ENCODE results near the gene LCK. TPM values are rescaled to one million over a fixed set of nuclear protein-coding genes. Genes with fewer than 3 reads are reported as not detected.

LCK gene
- total and polyA plus RNA-seq, 9 of the 15 experiments (the other 6 are each of a cell fraction or from before 2014, with no cell fraction given): 0.04 to 0.47 (median 0.13) TPM; not detected in 6

- TF ChIP-seq IFI16 (CRISPR knock-in tag; IDR thresholded peaks at IDR 0.05) (no peak), HMG20A (CRISPR knock-in tag; conservative IDR thresholded peaks at IDR 0.05) (no peak), TFE3 (CRISPR knock-in tag; IDR thresholded peaks at IDR 0.05) (no peak), ASH1L (IDR thresholded peaks at IDR 0.05; ENCODE audit: borderline replicate concordance, low read depth, partially characterized antibody) (no peak), ZNF146 (CRISPR knock-in tag; IDR thresholded peaks at IDR 0.05; ENCODE audit: unreplicated experiment) (no peak), NONO (IDR thresholded peaks at IDR 0.05; ENCODE audit: low read depth in 2 of 2, low read length in 1 of 2) (peak in 1 of 2 experiments; percentile 62; a peak in 1 of 4 replicates), SNRNP70 (optimal IDR thresholded peaks at IDR 0.05; ENCODE audit: low read depth, low read length) (no peak), YBX1 (IDR thresholded peaks at IDR 0.05) (no peak), ZBTB7A (IDR thresholded peaks at IDR 0.05; ENCODE audit: borderline replicate concordance, control insufficient read depth, low read depth, low read length) (peak; percentile 62; the same call in 1 of the 2 replicates), L3MBTL2 (IDR thresholded peaks at IDR 0.05) (peak; percentile 54), ZNF507 (tag; conservative IDR thresholded peaks at IDR 0.05) (no peak), ZNF830 (CRISPR knock-in tag; IDR thresholded peaks at IDR 0.05) (peak; percentile 84; the same call in 1 of the 2 replicates), CREM (IDR thresholded peaks at IDR 0.05; ENCODE audit: low read depth) (peak; percentile 63)
- TF ChIP-seq, protein P1, sequence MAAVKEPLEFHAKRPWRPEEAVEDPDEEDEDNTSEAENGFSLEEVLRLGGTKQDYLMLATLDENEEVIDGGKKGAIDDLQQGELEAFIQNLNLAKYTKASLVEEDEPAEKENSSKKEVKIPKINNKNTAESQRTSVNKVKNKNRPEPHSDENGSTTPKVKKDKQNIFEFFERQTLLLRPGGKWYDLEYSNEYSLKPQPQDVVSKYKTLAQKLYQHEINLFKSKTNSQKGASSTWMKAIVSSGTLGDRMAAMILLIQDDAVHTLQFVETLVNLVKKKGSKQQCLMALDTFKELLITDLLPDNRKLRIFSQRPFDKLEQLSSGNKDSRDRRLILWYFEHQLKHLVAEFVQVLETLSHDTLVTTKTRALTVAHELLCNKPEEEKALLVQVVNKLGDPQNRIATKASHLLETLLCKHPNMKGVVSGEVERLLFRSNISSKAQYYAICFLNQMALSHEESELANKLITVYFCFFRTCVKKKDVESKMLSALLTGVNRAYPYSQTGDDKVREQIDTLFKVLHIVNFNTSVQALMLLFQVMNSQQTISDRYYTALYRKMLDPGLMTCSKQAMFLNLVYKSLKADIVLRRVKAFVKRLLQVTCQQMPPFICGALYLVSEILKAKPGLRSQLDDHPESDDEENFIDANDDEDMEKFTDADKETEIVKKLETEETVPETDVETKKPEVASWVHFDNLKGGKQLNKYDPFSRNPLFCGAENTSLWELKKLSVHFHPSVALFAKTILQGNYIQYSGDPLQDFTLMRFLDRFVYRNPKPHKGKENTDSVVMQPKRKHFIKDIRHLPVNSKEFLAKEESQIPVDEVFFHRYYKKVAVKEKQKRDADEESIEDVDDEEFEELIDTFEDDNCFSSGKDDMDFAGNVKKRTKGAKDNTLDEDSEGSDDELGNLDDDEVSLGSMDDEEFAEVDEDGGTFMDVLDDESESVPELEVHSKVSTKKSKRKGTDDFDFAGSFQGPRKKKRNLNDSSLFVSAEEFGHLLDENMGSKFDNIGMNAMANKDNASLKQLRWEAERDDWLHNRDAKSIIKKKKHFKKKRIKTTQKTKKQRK (IDR thresholded peaks at IDR 0.05; ENCODE audit: borderline replicate concordance, low read depth, low read length): no peak
- TF ChIP-seq, protein P2, sequence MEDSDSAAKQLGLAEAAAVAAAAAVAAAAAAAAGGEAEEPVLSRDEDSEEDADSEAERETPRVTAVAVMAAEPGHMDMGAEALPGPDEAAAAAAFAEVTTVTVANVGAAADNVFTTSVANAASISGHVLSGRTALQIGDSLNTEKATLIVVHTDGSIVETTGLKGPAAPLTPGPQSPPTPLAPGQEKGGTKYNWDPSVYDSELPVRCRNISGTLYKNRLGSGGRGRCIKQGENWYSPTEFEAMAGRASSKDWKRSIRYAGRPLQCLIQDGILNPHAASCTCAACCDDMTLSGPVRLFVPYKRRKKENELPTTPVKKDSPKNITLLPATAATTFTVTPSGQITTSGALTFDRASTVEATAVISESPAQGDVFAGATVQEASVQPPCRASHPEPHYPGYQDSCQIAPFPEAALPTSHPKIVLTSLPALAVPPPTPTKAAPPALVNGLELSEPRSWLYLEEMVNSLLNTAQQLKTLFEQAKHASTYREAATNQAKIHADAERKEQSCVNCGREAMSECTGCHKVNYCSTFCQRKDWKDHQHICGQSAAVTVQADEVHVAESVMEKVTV (CRISPR knock-in tag; IDR thresholded peaks at IDR 0.05): peak; percentile 45
- TF ChIP-seq, protein P3, sequence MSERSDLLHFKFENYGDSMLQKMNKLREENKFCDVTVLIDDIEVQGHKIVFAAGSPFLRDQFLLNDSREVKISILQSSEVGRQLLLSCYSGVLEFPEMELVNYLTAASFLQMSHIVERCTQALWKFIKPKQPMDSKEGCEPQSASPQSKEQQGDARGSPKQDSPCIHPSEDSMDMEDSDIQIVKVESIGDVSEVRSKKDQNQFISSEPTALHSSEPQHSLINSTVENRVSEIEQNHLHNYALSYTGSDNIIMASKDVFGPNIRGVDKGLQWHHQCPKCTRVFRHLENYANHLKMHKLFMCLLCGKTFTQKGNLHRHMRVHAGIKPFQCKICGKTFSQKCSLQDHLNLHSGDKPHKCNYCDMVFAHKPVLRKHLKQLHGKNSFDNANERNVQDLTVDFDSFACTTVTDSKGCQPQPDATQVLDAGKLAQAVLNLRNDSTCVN (CRISPR knock-in tag; IDR thresholded peaks at IDR 0.05): no peak
- TF ChIP-seq, protein P4, sequence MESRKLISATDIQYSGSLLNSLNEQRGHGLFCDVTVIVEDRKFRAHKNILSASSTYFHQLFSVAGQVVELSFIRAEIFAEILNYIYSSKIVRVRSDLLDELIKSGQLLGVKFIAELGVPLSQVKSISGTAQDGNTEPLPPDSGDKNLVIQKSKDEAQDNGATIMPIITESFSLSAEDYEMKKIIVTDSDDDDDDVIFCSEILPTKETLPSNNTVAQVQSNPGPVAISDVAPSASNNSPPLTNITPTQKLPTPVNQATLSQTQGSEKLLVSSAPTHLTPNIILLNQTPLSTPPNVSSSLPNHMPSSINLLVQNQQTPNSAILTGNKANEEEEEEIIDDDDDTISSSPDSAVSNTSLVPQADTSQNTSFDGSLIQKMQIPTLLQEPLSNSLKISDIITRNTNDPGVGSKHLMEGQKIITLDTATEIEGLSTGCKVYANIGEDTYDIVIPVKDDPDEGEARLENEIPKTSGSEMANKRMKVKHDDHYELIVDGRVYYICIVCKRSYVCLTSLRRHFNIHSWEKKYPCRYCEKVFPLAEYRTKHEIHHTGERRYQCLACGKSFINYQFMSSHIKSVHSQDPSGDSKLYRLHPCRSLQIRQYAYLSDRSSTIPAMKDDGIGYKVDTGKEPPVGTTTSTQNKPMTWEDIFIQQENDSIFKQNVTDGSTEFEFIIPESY (CRISPR knock-in tag; IDR thresholded peaks at IDR 0.05): peak; percentile 84
Observed at GRCh38 chr1:32247983-32248889, 2.8 kb upstream of the LCK start (continued).

All from K562 (cell line).